ENCODE measurements around the gene SERPINE3.
A peak's percentile ranks its signal among the peaks of the same experiment; 100 is the strongest.

The SERPINE3 gene

GRCh38 chr13:51364404-51365008, 25.0 kb downstream of the SERPINE3 start:
- DNase-seq = no peak

- no peak for DNase-seq
These were observed 30.6 kb downstream of the SERPINE3 start for GRCh38 chr13:51370116-51370515.

- DNase-seq = no peak
These were observed 31.3 kb downstream of the SERPINE3 start for GRCh38 chr13:51370811-51371210.

GRCh38 chr13:51371768-51372399, 32.4 kb downstream of the SERPINE3 start:
- no peak for DNase-seq

GRCh38 chr13:51373451-51373850, 34.0 kb downstream of the SERPINE3 start:
- DNase-seq = no peak

- no peak for DNase-seq
These were observed 40.8 kb downstream of the SERPINE3 start for GRCh38 chr13:51380269-51380668.

- no peak for DNase-seq
These were observed 45.6 kb downstream of the SERPINE3 start for GRCh38 chr13:51385114-51385513.

GRCh38 chr13:51394724-51395123, 55.2 kb downstream of the SERPINE3 start:
- DNase-seq = no peak

- no peak for DNase-seq
These were observed 56.9 kb downstream of the SERPINE3 start for GRCh38 chr13:51396352-51396751.

- DNase-seq = peak; percentile 82
These were observed 57.9 kb downstream of the SERPINE3 start for GRCh38 chr13:51397262-51397941.

- DNase-seq = no peak
These were observed 65.7 kb downstream of the SERPINE3 start for GRCh38 chr13:51405176-51405575.

GRCh38 chr13:51412431-51412830, 72.9 kb downstream of the SERPINE3 start:
- no peak for DNase-seq

Data from islet precursor cell (in vitro differentiated cells).